HL-60 (cell line): ENCODE data around the gene ZBTB46.

Source experiments
- DNase-seq, 2 experiments: peaks; one replicate each; pipeline ENCODE4 v3.0.0-alpha.2; 2010 to 2020; ENCODE audit warnings: low read depth in 1 of 2, low spot score in 1 of 2
- H3K27ac ChIP-seq: fragments of 250-450 bp; sonication (Bioruptor Pico); replicated peaks from 2 replicates; pipeline ENCODE4 v1.5.1; 2020; ENCODE audit warnings: mild to moderate bottlenecking, moderate library complexity
- H3K27me3 ChIP-seq: fragments of 250-450 bp; sonication (Bioruptor Pico); 2 replicates; pipeline ENCODE4 v1.5.1; 2021; ENCODE audit warnings: mild to moderate bottlenecking, moderate library complexity; ENCODE audit not compliant: insufficient read depth, poor library complexity, severe bottlenecking
- H3K4me3 ChIP-seq: replicated peaks from 2 replicates; pipeline ENCODE4 v1.5.1; 2011; ENCODE audit warnings: mild to moderate bottlenecking, control low read depth, low read length; ENCODE audit not compliant: insufficient read depth
- GABPA ChIP-seq: IDR thresholded peaks from 2 replicates; pipeline ENCODE4 v1.6.1; 2012; ENCODE audit warnings: low read depth
- POLR2AphosphoS5 ChIP-seq: IDR thresholded peaks from 2 replicates; pipeline ENCODE4 v1.6.1; 2012; ENCODE audit warnings: low read depth
- SPI1 ChIP-seq: IDR thresholded peaks from 2 replicates; pipeline ENCODE4 v1.6.1; 2012; ENCODE audit warnings: low read depth, mild to moderate bottlenecking, borderline replicate concordance
- TF ChIP-seq, protein P1 (sequence below): IDR thresholded peaks from 2 replicates; pipeline ENCODE4 v1.6.1; 2012; ENCODE audit warnings: low read depth; ENCODE audit not compliant: insufficient replicate concordance
- TF ChIP-seq, protein P2 (sequence below): IDR thresholded peaks from one replicate; pipeline ENCODE4 v1.5.1; 2011; ENCODE audit warnings: low read length, control low read depth, inconsistent platforms; ENCODE audit not compliant: insufficient read depth

The ZBTB46 gene

GRCh38 chr20:63810730-63811490 is 20.2 kb downstream of the ZBTB46 start:
- no peak for DNase-seq
- Histone ChIP-seq H3K4me3 (no peak overlapping the region), H3K27ac (no peak overlapping the region), H3K27me3 (no peaks in the 10 kb centered on the region)
- TF ChIP-seq, protein P1, sequence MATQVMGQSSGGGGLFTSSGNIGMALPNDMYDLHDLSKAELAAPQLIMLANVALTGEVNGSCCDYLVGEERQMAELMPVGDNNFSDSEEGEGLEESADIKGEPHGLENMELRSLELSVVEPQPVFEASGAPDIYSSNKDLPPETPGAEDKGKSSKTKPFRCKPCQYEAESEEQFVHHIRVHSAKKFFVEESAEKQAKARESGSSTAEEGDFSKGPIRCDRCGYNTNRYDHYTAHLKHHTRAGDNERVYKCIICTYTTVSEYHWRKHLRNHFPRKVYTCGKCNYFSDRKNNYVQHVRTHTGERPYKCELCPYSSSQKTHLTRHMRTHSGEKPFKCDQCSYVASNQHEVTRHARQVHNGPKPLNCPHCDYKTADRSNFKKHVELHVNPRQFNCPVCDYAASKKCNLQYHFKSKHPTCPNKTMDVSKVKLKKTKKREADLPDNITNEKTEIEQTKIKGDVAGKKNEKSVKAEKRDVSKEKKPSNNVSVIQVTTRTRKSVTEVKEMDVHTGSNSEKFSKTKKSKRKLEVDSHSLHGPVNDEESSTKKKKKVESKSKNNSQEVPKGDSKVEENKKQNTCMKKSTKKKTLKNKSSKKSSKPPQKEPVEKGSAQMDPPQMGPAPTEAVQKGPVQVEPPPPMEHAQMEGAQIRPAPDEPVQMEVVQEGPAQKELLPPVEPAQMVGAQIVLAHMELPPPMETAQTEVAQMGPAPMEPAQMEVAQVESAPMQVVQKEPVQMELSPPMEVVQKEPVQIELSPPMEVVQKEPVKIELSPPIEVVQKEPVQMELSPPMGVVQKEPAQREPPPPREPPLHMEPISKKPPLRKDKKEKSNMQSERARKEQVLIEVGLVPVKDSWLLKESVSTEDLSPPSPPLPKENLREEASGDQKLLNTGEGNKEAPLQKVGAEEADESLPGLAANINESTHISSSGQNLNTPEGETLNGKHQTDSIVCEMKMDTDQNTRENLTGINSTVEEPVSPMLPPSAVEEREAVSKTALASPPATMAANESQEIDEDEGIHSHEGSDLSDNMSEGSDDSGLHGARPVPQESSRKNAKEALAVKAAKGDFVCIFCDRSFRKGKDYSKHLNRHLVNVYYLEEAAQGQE: peak; percentile 24
- no peak for TF ChIP-seq SPI1

DNA sequence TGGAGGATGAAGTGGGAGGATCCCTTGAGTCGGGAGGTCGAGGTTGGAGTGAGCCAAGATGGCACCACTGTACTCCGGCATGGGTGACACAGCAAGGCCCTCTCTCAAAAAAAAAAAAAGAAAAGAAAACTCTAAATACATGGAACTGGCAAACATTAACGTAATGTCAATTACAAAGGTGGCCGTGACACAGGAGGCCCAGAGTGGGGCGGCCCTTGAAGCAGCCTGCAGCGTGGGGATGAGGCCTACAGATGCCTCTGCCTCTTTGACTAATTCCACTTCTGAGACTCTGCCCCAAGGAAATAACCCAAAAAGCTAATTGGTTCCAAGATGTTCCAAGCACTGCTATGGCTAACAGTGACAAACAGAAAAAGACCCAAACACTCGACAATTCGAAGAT is 21.2 kb downstream of the ZBTB46 start:
- Histone ChIP-seq H3K27me3 (no peaks in the 10 kb centered on the region), H3K4me3 (no peak overlapping the region), H3K27ac (no peak overlapping the region)
- TF ChIP-seq, protein P2, sequence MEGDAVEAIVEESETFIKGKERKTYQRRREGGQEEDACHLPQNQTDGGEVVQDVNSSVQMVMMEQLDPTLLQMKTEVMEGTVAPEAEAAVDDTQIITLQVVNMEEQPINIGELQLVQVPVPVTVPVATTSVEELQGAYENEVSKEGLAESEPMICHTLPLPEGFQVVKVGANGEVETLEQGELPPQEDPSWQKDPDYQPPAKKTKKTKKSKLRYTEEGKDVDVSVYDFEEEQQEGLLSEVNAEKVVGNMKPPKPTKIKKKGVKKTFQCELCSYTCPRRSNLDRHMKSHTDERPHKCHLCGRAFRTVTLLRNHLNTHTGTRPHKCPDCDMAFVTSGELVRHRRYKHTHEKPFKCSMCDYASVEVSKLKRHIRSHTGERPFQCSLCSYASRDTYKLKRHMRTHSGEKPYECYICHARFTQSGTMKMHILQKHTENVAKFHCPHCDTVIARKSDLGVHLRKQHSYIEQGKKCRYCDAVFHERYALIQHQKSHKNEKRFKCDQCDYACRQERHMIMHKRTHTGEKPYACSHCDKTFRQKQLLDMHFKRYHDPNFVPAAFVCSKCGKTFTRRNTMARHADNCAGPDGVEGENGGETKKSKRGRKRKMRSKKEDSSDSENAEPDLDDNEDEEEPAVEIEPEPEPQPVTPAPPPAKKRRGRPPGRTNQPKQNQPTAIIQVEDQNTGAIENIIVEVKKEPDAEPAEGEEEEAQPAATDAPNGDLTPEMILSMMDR: no peak
- TF ChIP-seq, protein P1: no peak
- no peak for TF ChIP-seq POLR2AphosphoS5
- no peak for TF ChIP-seq SPI1
- no peak for TF ChIP-seq GABPA
- DNase-seq: no peak

- Histone ChIP-seq H3K27ac (no peak overlapping the region), H3K27me3 (no peaks in the 10 kb centered on the region), H3K4me3 (no peak overlapping the region)
- no peak for DNase-seq
- TF ChIP-seq, protein P1: no peak
- TF ChIP-seq, protein P2: no peak
- no peak for TF ChIP-seq SPI1
- TF ChIP-seq GABPA: no peak
- no peak for TF ChIP-seq POLR2AphosphoS5
Observed at GRCh38 chr20:63808964-63809674, 21.9 kb downstream of the ZBTB46 start.
